Stimulated activated CD4-positive, alpha-beta T cell treated with anti-CD3 and anti-CD28 coated beads, Interleukin-4, amount 100 ng/mL, for 4 hours (primary cell): ENCODE results near the gene NGEF.
A peak's percentile ranks its signal among the peaks of the same experiment; 100 is the strongest.
"Not testable (repeated sequence)": the region's sequence is repeated elsewhere in the genome, so short reads cannot be mapped to it uniquely, and the experiment has no call there.

ENCODE experiments used
- DNase-seq, 2 experiments: peaks; one replicate each; pipeline ENCODE4 v3.0.0-alpha.2; 2020

The NGEF gene

DNA sequence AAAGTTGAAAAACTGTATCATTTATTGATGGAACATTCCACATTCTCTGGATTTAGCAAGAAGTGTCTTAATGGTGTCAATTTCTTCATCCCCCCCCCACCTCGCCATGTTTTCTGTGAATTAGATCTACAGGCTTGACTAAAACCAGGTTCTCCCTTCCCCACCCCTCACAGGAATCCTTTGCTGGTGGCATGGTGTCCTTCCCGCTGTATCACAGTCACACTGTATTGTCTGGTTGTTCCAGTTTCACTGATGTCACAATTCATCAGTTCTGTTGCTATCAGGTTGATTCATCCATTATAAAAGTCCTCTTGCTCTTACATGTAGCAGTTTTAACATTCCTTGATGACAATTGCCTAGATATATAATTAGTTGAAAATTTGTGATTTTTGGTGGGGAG, 149.1 kb downstream of the NGEF start:
- no peak for DNase-seq

GRCh38 chr2:232861353-232861752, 151.7 kb downstream of the NGEF start:
- DNase-seq, result no peak

DNA sequence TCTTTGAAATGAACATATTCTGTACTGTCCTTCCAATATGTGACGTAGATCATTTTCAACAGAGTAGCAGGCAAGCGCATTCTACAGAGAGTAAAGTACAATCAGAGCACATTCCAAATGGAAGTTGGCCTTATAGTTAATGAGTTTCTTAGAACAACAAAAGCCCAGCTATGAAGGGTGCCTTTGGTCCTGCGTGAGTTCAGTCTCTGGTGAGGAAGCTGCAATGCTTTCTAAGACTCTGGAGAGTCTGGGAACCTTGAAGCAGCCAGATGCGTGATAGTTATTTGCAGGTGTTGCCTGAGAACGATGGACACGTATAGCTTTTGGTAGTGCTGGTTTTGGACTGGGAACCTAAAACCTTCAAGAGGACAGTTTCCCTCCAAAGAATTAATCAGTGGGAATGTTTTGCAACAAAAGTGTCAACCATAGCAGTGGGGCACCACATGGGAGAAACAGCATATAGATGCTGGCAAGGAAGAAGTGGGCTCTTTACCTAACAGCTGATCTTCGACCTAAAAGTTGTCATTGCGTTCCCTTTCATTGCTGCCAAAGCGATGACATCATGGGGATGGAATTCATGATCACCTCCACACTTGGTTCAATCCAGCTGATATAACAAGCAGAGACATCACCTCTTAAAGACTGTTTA, 152.3 kb downstream of the NGEF start:
- DNase-seq, result no peak

GRCh38 chr2:232859385-232859916, 153.6 kb downstream of the NGEF start:
- DNase-seq, result no peak

- DNase-seq, result no peak
Measured at GRCh38 chr2:232857158-232857563, 155.9 kb downstream of the NGEF start.

- no peak for DNase-seq
Measured at GRCh38 chr2:232854082-232854481, 159.0 kb downstream of the NGEF start.

- no peak for DNase-seq
Measured at GRCh38 chr2:232852676-232853075, 160.4 kb downstream of the NGEF start.

GRCh38 chr2:232852081-232852480, 161.0 kb downstream of the NGEF start:
- DNase-seq, result not testable (repeated sequence)

GRCh38 chr2:232850039-232850438, 163.0 kb downstream of the NGEF start:
- no peak for DNase-seq

DNA sequence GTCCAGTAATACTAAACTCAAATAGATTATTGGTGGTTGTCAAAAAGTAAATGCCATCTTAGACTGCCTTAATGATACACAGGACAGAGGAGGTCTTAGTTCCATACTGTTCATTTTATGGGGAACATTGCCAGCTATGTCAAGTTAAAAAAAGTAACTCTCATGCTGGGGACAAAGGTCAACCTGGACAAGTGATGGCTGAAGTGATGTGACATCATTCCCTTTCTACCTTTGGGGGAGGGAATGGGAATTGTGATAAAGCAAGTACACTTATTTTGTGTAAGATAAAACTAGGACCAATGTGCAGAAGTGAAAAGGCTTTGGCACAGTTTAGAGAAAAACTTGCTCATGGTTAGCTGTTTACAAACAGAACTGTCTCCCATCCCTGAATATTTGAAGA, 167.0 kb downstream of the NGEF start:
- DNase-seq, result no peak

GRCh38 chr2:232843834-232844233, 169.2 kb downstream of the NGEF start:
- DNase-seq, result no peak

- no peak for DNase-seq
Measured at GRCh38 chr2:232842689-232843088, 170.4 kb downstream of the NGEF start.

DNA sequence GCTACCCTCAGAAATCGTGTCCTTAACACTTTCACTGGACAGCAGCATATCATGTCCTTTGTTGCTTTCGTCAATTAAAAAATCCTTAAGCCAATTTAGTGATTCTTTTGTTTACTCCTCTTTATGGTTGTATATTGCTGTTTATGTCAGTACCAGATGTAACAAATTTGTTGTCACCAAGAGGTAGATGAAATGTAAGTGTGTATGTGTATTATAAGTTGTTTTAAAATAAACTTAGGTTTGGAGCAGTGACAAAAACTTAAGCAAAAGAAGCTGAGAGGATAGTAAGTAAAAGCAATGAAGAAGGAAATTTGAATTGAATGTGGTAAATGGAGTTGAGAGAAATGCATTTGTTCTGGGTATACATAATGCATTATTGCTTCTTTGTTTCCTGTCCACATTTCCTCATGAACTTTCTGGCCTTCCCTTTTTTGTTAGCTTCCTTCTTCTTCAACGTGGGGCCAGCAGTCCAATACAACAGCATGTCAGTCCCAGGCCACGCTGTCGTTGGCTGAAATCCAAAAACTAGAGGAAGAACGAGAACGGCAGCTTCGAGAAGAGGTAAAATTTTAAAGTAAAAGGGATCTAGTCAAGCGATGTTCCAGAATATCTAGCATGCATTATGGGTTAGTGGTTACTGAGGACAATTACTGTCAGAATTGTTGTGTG, 173.5 kb downstream of the NGEF start:
- DNase-seq, result no peak

DNA sequence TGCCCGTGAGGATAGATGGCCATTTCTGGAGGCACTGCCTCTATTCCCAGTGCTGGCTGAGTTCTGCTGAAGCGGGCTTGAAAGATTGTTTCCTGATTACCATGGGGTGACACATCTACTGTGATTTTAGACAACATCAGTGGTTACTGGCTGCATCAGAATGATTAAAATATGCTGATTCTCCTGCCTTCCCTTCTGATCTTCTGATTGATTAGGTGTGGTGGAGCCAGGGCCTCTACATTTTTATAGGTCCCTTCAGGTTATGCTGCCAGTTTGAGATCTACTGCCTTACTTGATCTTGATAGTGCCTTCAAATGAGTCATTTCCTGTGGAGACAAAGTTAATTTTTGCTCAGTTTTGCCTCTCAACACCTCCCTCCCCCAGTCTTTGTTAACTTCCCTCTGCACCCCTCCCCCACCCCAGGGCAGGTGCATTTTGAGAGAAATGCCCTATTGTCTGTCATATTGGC, 174.6 kb downstream of the NGEF start:
- peak; percentile 51 to 63 for DNase-seq

- DNase-seq, result no peak
Measured at GRCh38 chr2:232836934-232837333, 176.1 kb downstream of the NGEF start.

DNA sequence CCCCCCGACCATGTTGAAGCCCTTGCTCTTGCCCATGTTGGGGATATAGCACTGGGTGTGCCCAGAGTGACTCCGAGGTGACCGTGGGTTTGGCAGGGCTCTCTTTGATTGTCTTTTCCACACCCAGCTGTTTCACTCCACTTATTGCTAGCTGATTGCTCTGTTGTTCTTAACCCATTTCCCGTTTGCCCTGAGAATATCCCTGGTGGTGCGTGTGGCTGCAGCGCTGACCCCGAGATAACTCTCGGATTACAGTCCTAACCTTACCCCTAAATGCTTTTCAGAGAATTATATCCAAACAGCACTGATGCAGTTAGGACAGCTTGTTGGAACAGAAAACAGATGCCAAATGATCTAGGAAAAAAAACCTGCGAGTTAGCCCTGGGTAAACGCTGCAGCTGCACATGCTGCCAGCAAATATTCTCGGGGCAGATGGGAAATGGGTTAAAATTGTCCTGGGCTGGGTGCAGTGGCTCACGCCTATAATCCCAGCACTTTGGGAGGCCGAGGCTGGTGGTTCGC, 177.3 kb downstream of the NGEF start:
- DNase-seq, result no peak

DNA sequence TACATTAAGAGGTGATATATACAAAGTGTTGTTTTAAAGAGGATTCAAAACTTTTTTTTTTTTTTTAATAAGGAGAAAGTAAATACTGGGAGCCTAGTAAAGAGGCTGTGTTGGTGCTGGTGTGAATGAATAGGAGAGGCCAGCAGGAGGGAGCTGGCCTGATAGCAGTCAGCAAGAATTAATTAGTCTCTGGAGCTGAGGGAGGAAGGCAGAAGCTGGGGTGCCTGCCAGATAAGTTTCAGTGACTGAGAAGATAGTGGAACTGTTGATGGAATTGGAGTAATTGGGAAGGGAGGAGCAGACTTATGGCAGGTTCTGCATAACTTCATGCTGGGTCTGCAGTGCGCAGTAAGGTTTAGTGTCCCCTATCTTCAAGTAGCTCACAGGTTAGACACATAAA, 179.2 kb downstream of the NGEF start:
- DNase-seq, result no peak

- DNase-seq, result no peak
Measured at GRCh38 chr2:232831496-232831895, 181.6 kb downstream of the NGEF start.

DNA sequence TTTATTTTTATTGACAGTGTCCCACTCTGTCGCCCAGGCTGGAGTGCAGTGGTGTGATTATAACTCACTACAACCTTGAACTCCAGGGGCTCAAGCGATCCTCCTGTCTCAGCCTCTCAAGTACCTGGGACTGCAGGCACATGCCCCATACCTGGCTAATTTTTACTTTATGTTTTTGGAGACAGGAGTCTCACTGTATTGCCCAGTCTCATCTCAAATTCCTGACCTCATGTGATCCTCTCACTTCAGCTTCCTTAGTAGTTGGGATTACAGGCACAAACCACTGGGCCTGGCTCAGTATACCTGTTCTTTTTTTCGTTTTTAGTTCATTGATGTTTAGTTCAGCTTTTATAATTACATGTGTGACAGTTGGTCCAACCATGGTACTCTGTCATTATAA, 183.1 kb downstream of the NGEF start:
- no peak for DNase-seq
